ENCODE measurements around the gene PLA2G4B.

DNA sequence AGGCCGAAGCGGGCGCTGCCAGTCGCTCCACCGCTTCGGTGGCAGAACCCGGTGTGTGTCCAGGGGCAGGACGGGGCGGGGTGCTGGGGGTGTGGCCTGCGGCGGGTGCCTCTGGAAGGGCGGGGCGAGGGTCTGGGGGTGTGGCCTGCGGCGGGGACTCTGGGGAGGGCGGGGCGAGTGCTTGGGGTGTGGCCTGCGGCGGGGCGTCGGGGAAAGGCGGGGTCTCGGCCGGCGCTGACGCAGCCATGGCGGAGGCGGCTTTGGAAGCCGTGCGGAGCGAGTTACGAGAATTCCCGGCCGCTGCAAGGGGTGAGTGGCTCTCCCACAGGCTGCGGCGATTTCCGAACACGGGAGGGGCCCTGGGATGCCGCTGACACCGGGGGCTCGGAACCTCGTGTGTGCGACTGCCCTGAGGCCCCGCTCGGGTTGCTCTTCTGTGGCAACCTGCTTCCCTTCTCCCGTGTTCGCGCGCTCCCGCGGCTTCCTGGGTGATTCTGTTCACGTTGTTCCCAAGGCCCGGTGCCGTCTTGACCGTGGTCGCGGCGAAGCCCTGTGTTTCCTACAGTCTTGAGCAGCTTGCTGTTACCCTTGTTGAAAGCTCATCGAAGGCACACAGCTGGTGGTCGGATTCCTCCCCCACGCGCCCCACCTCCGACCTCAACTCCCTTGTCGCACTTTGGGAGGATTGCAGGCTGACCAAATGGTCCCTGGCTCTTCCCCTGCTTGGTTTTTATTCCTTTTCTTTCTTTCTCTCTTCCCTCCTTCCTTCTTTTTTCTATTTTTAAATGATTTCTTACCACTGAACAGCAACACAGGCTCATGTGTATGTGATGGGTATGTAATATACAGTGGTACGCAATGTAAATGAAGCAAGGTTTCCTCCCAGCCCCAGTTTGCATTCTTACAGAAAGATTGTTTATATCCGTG, 10.5 kb upstream of the PLA2G4B start, which contains the start of gene JMJD7:
- TF ChIP-seq EZH2 (IDR thresholded peaks at IDR 0.05; ENCODE audit: insufficient read depth, poor library complexity, severe bottlenecking) (no peak), EZH2phosphoT487 (IDR thresholded peaks at IDR 0.05; ENCODE audit: insufficient read depth, low read depth) (no peak)
